ENCODE results near the gene SMG6.

GRCh38 chr17:2040942-2041560 lies 262.5 kb downstream of the SMG6 start:
- TF ChIP-seq CTCF (IDR thresholded peaks at IDR 0.05; ENCODE audit: insufficient read depth, low read length, poor library complexity, severe bottlenecking) (no peak), EZH2phosphoT487 (conservative IDR thresholded peaks at IDR 0.05; ENCODE audit: low read length) (no peak)
